GM18870 (cell line): ENCODE data around the gene ZBTB7C.

Source experiments
- ATAC-seq: cut with Tn5 transposase; IDR thresholded peaks from one replicate; pipeline ENCODE4 v1.9.1; 2021; ENCODE audit warnings: moderate library complexity; ENCODE audit not compliant: unreplicated experiment

Gene ZBTB7C

GRCh38 chr18:48265328-48265727 lies 143.9 kb downstream of the ZBTB7C start:
- ATAC-seq, result no peak

DNA sequence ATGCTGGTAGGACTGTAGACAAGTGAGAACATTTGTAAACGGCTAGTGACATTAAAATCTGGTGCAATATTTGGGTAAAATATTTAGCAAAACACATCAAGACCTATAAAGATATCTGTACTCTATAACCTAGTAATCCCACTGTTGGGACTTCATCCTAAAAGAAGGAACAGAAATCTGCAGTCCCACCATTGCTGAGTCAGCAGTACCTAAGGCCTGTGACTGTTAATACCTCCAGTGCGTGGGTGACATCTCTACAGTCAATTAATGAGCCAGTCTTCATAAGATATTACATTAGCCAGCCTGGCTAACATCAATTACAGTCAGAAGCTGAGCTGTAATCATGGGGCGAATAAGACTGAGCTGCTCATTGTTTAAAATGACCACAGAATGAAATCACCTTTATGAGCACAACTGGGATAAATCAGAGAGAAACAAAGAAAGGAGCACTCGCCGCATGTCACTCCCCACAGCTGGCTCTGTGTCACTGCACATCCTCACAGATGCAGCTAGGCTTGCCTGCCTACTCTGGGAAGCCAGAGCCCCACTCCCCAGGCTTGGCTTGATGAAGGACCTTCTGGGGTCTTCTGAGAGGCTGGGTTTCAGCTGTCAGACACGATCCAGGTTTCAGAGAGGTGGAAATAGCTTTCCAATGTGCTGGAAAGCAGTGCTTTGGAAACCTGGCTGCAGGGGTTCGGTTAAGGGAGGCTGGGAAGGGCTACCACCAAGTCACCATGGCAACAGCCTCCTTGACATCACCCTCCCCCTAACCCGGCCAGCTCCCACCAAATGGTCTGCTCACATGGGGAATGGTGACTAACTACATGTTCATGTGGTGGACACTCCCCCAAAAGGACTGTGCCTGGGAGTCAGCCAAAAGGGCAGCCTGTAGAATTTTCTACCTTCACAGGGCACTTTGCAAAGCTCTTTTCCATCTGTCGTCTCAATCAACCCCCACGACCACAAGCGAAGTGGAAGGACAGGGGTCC lies 145.0 kb downstream of the ZBTB7C start:
- ATAC-seq, result no peak

DNA sequence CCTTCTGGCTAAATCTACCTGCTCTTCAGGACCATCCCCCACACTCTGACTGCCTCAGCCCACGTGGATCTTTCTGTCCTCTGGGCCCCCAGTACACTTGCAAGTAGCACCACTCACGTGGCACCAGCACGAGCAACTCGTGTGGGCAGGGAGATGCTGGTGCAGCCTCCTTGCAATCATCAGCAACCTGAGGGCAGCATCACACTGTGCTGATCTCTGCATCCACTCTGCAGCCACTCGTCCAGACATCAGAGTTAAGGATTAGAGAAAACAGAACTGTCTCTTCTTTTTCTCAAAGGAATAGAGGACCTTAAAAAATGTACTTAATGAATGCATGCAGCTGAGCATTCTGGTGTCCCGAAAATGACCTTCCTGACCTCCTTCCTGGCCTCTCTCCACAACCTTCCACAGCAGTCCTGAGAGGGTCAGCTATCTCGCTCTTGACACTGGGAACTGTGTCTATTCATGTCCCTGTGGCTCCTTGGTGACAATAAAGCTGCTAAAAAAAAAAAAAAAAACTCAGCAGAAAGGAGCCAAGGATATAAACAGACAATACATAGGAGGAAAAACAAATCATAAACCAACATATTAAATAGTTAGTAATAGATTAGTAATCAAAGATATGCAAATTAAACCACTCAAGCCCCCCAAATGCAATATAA lies 145.9 kb downstream of the ZBTB7C start:
- ATAC-seq, result no peak

- no peak for ATAC-seq
These were observed 148.9 kb downstream of the ZBTB7C start for GRCh38 chr18:48260237-48260636.

- no peak for ATAC-seq
These were observed 152.3 kb downstream of the ZBTB7C start for GRCh38 chr18:48256848-48257247.

DNA sequence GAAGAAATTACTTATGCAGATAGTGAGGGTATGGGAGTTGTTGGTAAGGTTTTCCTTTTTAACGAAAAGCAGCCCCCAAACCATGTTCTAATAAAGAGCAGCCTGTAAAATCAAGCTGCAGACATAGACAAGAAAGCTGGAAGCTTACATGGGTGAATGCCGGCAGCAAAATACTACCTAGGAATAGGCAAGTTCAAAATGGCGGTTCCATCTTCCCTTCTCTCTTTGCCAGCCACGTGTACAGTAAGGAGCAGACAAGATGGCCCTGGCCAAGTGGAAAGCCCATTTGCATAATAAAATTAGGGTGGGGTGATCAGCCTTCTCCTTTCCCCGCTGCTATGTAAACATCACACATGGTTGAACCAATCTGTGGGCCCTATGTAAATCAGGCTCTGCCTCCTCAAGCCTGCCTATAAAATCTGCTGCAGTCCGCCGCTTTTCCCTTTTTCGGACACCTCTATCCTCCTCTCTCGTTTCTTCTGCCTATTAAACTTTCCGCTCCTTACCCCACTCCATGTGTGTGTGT lies 155.0 kb downstream of the ZBTB7C start:
- no peak for ATAC-seq

- ATAC-seq, result no peak
These were observed 156.7 kb downstream of the ZBTB7C start for GRCh38 chr18:48252525-48252924.

GRCh38 chr18:48250918-48251317 lies 158.3 kb downstream of the ZBTB7C start:
- no peak for ATAC-seq

- no peak for ATAC-seq
These were observed 158.7 kb downstream of the ZBTB7C start for GRCh38 chr18:48250362-48250907.

GRCh38 chr18:48249854-48250253 lies 159.3 kb downstream of the ZBTB7C start:
- ATAC-seq, result no peak

DNA sequence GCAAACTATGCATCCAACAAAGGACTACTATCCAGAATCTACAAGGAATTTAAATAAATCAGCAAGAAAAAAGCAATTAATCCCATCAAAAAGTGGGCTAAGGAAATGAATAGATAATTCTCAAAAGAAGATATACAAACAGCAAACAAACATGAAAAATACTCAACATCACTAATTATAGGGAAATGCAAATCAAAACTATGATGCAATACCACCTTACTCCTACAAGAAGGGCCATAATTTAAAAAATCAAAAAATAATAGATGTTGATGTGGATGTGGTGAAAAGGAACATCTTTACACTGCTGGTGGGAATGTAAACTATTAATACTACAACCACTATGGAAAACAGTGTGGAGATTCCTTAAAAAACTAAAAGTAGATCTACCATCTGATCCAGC lies 164.7 kb downstream of the ZBTB7C start:
- no peak for ATAC-seq

DNA sequence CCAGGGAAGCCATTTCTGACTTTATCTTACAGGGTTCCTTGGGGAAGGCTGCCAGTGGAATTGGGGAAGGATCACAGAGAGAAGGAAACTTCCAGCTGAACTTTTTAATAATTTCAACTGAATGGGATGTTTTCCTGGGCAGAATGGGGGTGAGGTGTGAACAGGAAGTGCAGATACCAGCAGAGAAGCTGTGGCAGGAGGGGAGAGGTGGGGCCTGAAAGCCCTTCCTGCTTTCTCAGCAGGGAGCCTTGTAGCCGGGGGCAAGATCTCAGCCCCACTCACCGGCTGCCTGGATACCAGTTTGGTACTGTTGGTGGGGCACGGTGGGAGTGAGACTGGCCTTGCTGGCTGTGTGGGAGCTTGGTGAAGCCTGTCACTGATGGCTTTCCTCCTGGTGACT lies 170.5 kb downstream of the ZBTB7C start:
- ATAC-seq, result no peak

DNA sequence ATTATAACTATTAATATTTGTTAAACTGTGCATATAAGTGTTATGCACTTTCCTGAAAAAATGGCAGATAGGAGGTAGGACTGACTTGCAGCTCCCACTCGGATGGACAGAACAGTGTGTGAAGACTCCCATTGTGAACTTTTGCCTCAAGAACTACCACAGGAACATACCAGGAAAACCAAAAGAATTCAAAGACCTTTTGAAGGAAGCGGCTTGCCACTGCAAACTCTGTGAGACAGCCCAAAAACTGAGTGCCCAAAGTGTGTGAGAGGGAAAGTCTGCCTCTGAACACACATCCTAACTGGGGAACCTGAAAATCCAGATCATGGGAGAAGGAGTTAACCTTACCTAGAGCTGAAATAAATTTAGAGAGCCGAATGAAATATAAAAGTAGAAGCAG lies 171.0 kb downstream of the ZBTB7C start:
- ATAC-seq, result no peak

DNA sequence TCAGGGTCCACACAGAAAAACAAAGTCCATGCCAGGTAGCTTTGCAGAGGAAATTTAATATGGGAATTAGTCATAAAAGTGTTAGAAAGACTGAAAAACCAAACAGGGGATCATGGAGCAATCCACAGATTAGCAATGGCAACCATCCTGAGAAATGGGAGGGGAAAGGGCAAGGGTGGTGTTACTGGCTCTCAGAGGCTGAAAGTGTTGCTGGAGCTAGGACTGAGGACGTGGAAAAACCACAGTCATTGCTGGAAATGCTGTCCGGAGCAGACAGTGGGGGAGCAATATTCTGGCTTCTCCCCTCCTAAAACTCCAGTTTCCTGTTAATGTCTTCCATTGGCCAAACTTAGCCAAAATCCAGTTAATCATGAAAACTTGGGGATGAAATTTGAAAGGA lies 172.4 kb downstream of the ZBTB7C start:
- no peak for ATAC-seq

DNA sequence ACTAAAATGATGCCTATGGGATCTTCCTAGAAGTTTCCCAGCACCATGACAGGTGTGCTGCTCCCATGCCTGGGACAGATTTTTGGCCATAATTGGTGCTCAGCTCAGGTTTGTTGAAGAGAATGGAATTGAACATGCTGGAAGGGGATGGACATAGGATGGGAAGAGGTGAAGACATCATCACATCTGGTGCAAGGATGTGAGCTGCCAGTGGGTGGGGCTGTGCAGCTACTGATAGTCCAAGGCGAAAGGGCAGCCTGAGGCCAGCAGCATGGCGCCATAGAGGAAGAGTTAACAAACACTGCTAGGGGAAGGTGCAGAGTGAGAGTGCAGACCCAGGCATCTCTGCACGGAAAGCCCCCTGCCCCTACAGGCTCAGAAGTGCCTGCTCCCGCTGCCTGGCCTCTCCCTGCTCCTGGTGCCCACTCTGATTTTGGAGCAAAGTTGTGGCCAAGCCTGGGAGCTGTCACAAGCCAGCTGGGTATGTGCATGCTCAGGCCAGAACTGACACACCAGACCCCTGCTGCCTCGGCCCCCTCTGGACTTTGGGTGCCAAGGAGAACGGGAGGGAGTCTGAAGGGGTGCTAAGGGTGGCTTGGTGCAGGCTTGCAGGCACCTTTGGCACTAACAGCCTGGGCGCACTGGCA lies 178.6 kb downstream of the ZBTB7C start:
- no peak for ATAC-seq

DNA sequence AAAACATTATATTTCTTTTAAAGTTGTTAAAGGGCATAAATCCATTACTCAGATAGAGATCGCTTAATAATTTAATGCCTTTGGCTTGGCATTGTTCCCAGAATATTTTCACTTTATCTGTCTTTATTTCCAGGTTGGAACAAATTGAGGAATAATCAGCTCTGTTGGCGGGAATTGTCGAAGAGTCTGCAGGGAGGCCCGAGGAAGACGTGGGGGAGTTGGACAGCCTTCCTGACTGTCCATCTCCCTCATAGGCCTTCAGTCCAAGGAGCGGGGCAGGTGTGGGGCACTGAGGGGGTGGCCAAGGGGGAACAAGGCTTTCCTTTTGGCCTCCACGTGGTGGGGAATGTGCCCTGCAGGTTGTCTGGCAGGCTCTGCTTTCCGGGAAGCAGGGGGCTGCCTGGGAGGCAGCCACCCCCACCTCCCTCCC lies 179.6 kb downstream of the ZBTB7C start:
- ATAC-seq, result no peak

- no peak for ATAC-seq
These were observed 180.3 kb downstream of the ZBTB7C start for GRCh38 chr18:48228841-48229240.

GRCh38 chr18:48228301-48228715 lies 180.9 kb downstream of the ZBTB7C start:
- no peak for ATAC-seq

- no peak for ATAC-seq
These were observed 182.0 kb downstream of the ZBTB7C start for GRCh38 chr18:48227206-48227605.

GRCh38 chr18:48226401-48226800 lies 182.8 kb downstream of the ZBTB7C start:
- no peak for ATAC-seq

GRCh38 chr18:48222118-48222517 lies 187.1 kb downstream of the ZBTB7C start:
- no peak for ATAC-seq
